Keratinocyte (primary cell): ENCODE results near the gene KEL. TPM values are rescaled to one million over a fixed set of nuclear protein-coding genes. Genes with fewer than 3 reads are reported as not detected.

Experiments
- DNase-seq: peaks from one replicate; pipeline ENCODE4 v3.0.0-alpha.2; 2011; ENCODE audit warnings: low read depth, missing footprints, low spot score
- FAIRE-seq: peaks from 2 replicates; lab custom pipeline; 2011; peaks lifted over from hg19 to GRCh38; lab: Jason Lieb, UNC
- H2AFZ ChIP-seq: 2 replicates; pipeline ENCODE4 v1.6.0; 2012; ENCODE audit warnings: low read length, control low read depth, inconsistent platforms; ENCODE audit not compliant: control insufficient read depth
- H3K27ac ChIP-seq: 2 replicates; pipeline ENCODE4 v1.5.1; 2011; ENCODE audit warnings: low read length; ENCODE audit not compliant: control insufficient read depth, insufficient read depth
- H3K27me3 ChIP-seq: 3 replicates; pipeline ENCODE4 v1.6.0; 2011; ENCODE audit warnings: low read length; ENCODE audit not compliant: control insufficient read depth, insufficient read depth; ENCODE audit errors: extremely low read depth
- H3K36me3 ChIP-seq, 2 experiments: 2 replicates in 1 of 2; 3 replicates in 1 of 2; pipeline ENCODE4 v1.5.1; 2011; ENCODE audit warnings: low read length in 2 of 2, mild to moderate bottlenecking in 1 of 2; ENCODE audit not compliant: control insufficient read depth in 2 of 2, insufficient read depth in 2 of 2; ENCODE audit errors: extremely low read depth in 1 of 2
- H3K4me1 ChIP-seq: 3 replicates; pipeline ENCODE4 v1.5.1; 2011; ENCODE audit warnings: low read length; ENCODE audit not compliant: control insufficient read depth, insufficient read depth; ENCODE audit errors: extremely low read depth
- H3K4me2 ChIP-seq: 3 replicates; pipeline ENCODE4 v1.6.0; 2011; ENCODE audit warnings: low read depth, low read length; ENCODE audit not compliant: control insufficient read depth, insufficient read depth; ENCODE audit errors: extremely low read depth
- H3K4me3 ChIP-seq, 3 experiments: fragments of 200-600 bp in 1 of 3; sonication (generic) in 1 of 3; 2 replicates in 2 of 3; 3 replicates in 1 of 3; pipeline ENCODE4 v1.5.1; 2011 to 2016; ENCODE audit warnings: low read length in 3 of 3, mild to moderate bottlenecking in 3 of 3, control low read depth in 2 of 3, inconsistent platforms in 1 of 3, low read depth in 1 of 3, mixed read lengths in 1 of 3, mixed run types in 1 of 3, moderate library complexity in 1 of 3; ENCODE audit not compliant: control insufficient read depth in 2 of 3, insufficient read depth in 2 of 3; ENCODE audit errors: extremely low read depth in 1 of 3
- H3K79me2 ChIP-seq: 2 replicates; pipeline ENCODE4 v1.6.0; 2012; ENCODE audit warnings: low read length; ENCODE audit not compliant: control insufficient read depth, insufficient read depth
- H3K9ac ChIP-seq: 3 replicates; pipeline ENCODE4 v1.6.0; 2011; ENCODE audit warnings: low read length; ENCODE audit not compliant: control insufficient read depth, insufficient read depth; ENCODE audit errors: extremely low read depth
- H3K9me1 ChIP-seq: 3 replicates; pipeline ENCODE4 v1.6.0; 2011; ENCODE audit warnings: low read length; ENCODE audit not compliant: control insufficient read depth, insufficient read depth; ENCODE audit errors: extremely low read depth
- H3K9me3 ChIP-seq: 2 replicates; pipeline ENCODE4 v1.5.1; 2012; ENCODE audit warnings: low read depth, low read length; ENCODE audit not compliant: control insufficient read depth
- H4K20me1 ChIP-seq: 3 replicates; pipeline ENCODE4 v1.6.0; 2011; ENCODE audit warnings: low read length; ENCODE audit not compliant: control insufficient read depth, insufficient read depth; ENCODE audit errors: extremely low read depth
- EZH2 ChIP-seq: IDR thresholded peaks from one replicate; pipeline ENCODE4 v1.6.1; 2012; ENCODE audit warnings: inconsistent platforms, mild to moderate bottlenecking, low read length, moderate library complexity
- dilution Hi-C: fragments of 300-500 bp; cut with MboI; formaldehyde crosslinking; loops from one replicate; pipeline ENCODE4 v1.7.0; 2020; ENCODE audit warnings: low sequenced_read_pairs; ENCODE audit not compliant: extremely low pct_ligation_motif_present
- polyA plus RNA-seq, 5 experiments: library from polyadenylated mRNA; depleted of rRNA in 3 of 5; stranded (reverse) in 3 of 5; stranded (forward) in 1 of 5; unstranded in 1 of 5; fragments of >200 nt; gene quantifications; 1 replicate in 1 of 5; 2 replicates in 3 of 5; 3 replicates in 1 of 5; pipeline versions ENCODE4 v1.2.1 to v1.2.3, GENCODE V29; 2011 to 2012; ENCODE audit warnings: missing spikeins in 2 of 5, low read depth in 1 of 5, low replicate concordance in 1 of 5
- TF ChIP-seq, protein P1 (sequence below), 3 experiments: IDR thresholded peaks in 1 of 3; conservative IDR thresholded peaks in 1 of 3; optimal IDR thresholded peaks in 1 of 3; 2 replicates in 2 of 3; 3 replicates in 1 of 3; pipeline versions ENCODE3 to v1.5.1; 2011; ENCODE audit warnings: low read length in 3 of 3, mild to moderate bottlenecking in 3 of 3, moderate library complexity in 2 of 3, control low read depth in 1 of 3, inconsistent platforms in 1 of 3; ENCODE audit not compliant: insufficient read depth in 2 of 3; ENCODE audit errors: extremely low read depth in 1 of 3

Gene KEL
- polyA plus RNA-seq, 1 donor (not counting 4 experiments of a cell fraction or from before 2014, with no cell fraction given): 0.09 TPM

- no peak for FAIRE-seq
- no peaks in the 10 kb centered on the region for H3K9me3 ChIP-seq
- no peak for DNase-seq
- H3K4me1 ChIP-seq: no peaks in the 10 kb centered on the region
- no peak overlapping the region for H3K4me2 ChIP-seq
- no peak overlapping the region for H2AFZ ChIP-seq
- H3K4me3 ChIP-seq: no peak overlapping the region
- H3K9ac ChIP-seq: no peak overlapping the region
- H4K20me1 ChIP-seq: no peaks in the 10 kb centered on the region
- H3K36me3 ChIP-seq: no peaks in the 10 kb centered on the region
- no peak overlapping the region for H3K27ac ChIP-seq
- peaks cover 4% of the 10 kb centered on the region for H3K27me3 ChIP-seq
- H3K9me1 ChIP-seq: no peaks in the 10 kb centered on the region
- no peaks in the 10 kb centered on the region for H3K79me2 ChIP-seq
- dilution Hi-C loops: no loop called here
- no peak for TF ChIP-seq EZH2
- TF ChIP-seq, protein P1, sequence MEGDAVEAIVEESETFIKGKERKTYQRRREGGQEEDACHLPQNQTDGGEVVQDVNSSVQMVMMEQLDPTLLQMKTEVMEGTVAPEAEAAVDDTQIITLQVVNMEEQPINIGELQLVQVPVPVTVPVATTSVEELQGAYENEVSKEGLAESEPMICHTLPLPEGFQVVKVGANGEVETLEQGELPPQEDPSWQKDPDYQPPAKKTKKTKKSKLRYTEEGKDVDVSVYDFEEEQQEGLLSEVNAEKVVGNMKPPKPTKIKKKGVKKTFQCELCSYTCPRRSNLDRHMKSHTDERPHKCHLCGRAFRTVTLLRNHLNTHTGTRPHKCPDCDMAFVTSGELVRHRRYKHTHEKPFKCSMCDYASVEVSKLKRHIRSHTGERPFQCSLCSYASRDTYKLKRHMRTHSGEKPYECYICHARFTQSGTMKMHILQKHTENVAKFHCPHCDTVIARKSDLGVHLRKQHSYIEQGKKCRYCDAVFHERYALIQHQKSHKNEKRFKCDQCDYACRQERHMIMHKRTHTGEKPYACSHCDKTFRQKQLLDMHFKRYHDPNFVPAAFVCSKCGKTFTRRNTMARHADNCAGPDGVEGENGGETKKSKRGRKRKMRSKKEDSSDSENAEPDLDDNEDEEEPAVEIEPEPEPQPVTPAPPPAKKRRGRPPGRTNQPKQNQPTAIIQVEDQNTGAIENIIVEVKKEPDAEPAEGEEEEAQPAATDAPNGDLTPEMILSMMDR (optimal IDR thresholded peaks at IDR 0.05 in 1 of 3, IDR thresholded peaks at IDR 0.05 in 1 of 3, conservative IDR thresholded peaks at IDR 0.05 in 1 of 3; ENCODE audit: extremely low read depth in 1 of 3, insufficient read depth in 2 of 3, low read length in 3 of 3): no peak
These were observed 62.5 kb downstream of the KEL start for GRCh38 chr7:142899661-142900060.

DNA sequence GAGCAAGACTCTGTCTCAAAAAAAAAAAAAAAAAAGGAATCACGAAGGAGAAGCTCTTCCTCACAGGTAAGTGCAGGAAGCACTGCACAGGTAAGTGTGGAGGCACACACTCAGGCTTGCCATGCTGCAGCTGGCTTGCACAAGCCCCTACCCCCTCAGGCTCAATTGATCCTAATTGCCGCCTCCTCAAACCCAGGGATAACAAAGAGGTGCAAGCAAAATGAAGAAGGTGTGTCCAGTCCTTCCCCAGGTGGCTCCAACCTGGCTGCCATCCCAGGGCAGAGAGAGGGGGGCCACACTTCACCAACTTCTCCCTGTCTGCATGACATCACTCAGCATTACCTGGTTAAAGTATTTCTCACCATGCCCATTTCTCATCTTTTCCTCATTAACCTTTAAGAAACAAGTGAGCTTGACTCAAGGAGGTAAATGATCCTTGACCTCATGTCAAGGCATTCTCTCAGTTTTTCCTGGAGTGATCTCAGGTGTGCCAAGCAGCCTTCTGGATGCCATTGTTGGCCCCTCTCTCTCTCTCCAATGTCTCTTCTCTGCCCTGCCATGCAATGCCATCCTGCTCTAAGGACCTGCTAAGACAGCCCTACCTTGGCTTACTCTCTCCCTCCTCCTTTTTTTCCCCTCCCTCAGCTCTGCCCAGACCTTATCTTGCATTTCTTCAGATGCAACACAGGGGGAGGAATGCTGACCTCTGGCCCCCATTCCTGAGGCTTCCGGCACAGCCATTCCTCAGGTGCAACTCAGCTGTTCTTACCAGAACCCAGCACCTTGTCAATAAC lies 63.6 kb downstream of the KEL start:
- Histone ChIP-seq H3K4me1 (no peaks in the 10 kb centered on the region), H3K9me1 (no peaks in the 10 kb centered on the region), H3K36me3 (no peaks in the 10 kb centered on the region), H3K4me2 (no peak overlapping the region), H4K20me1 (no peaks in the 10 kb centered on the region), H3K27ac (no peak overlapping the region), H3K9me3 (no peaks in the 10 kb centered on the region), H3K27me3 (peaks cover 4% of the 10 kb centered on the region), H3K9ac (no peak overlapping the region), H3K79me2 (no peaks in the 10 kb centered on the region), H2AFZ (no peak overlapping the region), H3K4me3 (no peak overlapping the region)
- no peak for FAIRE-seq
- dilution Hi-C loops: no loop called here
- DNase-seq: no peak
- no peak for TF ChIP-seq EZH2
- TF ChIP-seq, protein P1 (optimal IDR thresholded peaks at IDR 0.05 in 1 of 3, IDR thresholded peaks at IDR 0.05 in 1 of 3, conservative IDR thresholded peaks at IDR 0.05 in 1 of 3; ENCODE audit: extremely low read depth in 1 of 3, insufficient read depth in 2 of 3, low read length in 3 of 3): no peak
